Endothelial cell of umbilical vein (primary cell): Measurements from ENCODE around the gene SFI1.

Source experiments
- CTCF ChIP-seq, 2 donors: IDR thresholded peaks; 1 replicate in 1 of 2; 2 replicates in 1 of 2; pipeline ENCODE4 v1.5.1; 2011; ENCODE audit warnings: low read length in 2 of 2, mild to moderate bottlenecking in 2 of 2, moderate library complexity in 2 of 2, control low read depth in 1 of 2, inconsistent platforms in 1 of 2, low read depth in 1 of 2; ENCODE audit not compliant: insufficient read depth in 1 of 2; ENCODE audit errors: extremely low read depth in 1 of 2
- EZH2 ChIP-seq: IDR thresholded peaks from 2 replicates; pipeline ENCODE4 v1.6.1; 2012; ENCODE audit warnings: borderline replicate concordance, low read depth, mild to moderate bottlenecking, moderate library complexity, low read length, inconsistent platforms; ENCODE audit not compliant: severe bottlenecking
- FOS ChIP-seq: IDR thresholded peaks from 2 replicates; pipeline ENCODE4 v1.6.1; 2011; ENCODE audit warnings: mild to moderate bottlenecking, low read length, moderate library complexity, borderline replicate concordance; ENCODE audit not compliant: insufficient read depth
- MAX ChIP-seq: IDR thresholded peaks from 2 replicates; pipeline ENCODE4 v1.6.1; 2011; ENCODE audit not compliant: insufficient read depth, insufficient read length
- POLR2A ChIP-seq: IDR thresholded peaks from 2 replicates; pipeline ENCODE4 v1.6.1; 2012; ENCODE audit warnings: low read depth, mild to moderate bottlenecking, control low read depth, low read length
- POLR2AphosphoS5 ChIP-seq: IDR thresholded peaks from 2 replicates; pipeline ENCODE4 v1.6.1; 2012; ENCODE audit warnings: low read depth, mild to moderate bottlenecking, control low read depth, low read length, moderate library complexity; ENCODE audit not compliant: insufficient read depth

GRCh38 chr22:31556627-31557203 lies 60.4 kb downstream of the SFI1 start:
- TF ChIP-seq FOS (no peak), EZH2 (no peak), POLR2AphosphoS5 (no peak), CTCF (IDR thresholded peaks at IDR 0.05; ENCODE audit: extremely low read depth in 1 of 2, insufficient read depth in 1 of 2, low read depth in 1 of 2, low read length in 2 of 2) (peak; percentile 41 to 58), POLR2A (no peak), MAX (no peak)
